ENCODE results near the gene TTC4. TPM values are rescaled to one million over a fixed set of nuclear protein-coding genes. Genes with fewer than 3 reads are reported as not detected.

TTC4 gene
- total RNA-seq, 4 donors from 2014 or later = 16.7 to 59.9 (median 18.2) TPM

GRCh38 chr1:54671985-54672608 lies 43.6 kb upstream of the TTC4 start:
- no peak for DNase-seq (ENCODE audit: low spot score in 2 of 2)
- Histone ChIP-seq H3K4me1 (no peaks in the 10 kb centered on the region), H3K4me3 (no peak overlapping the region), H3K9me3 (no peaks in the 10 kb centered on the region), H3K27me3 (no peaks in the 10 kb centered on the region), H3K36me3 (no peaks in the 10 kb centered on the region), H3K27ac (no peak overlapping the region)
- TF ChIP-seq CTCF (IDR thresholded peaks at IDR 0.05) (peak; percentile 55 to 63), EP300 (IDR thresholded peaks at IDR 0.05) (no peak), POLR2A (IDR thresholded peaks at IDR 0.05) (no peak), POLR2AphosphoS5 (IDR thresholded peaks at IDR 0.05) (no peak)
- 63% methylated on average over 6 of the region's 6 CpGs for WGBS

GRCh38 chr1:54678776-54679643 lies 36.7 kb upstream of the TTC4 start:
- H3K27me3 ChIP-seq = no peaks in the 10 kb centered on the region
- no peaks in the 10 kb centered on the region for H3K9me3 ChIP-seq
- no peak overlapping the region for H3K27ac ChIP-seq
- 80% methylated on average over 10 of the region's 17 CpGs for WGBS
- no peak overlapping the region for H3K4me3 ChIP-seq
- DNase-seq (ENCODE audit: low spot score in 2 of 2) = no peak
- no peaks in the 10 kb centered on the region for H3K4me1 ChIP-seq
- TF ChIP-seq CTCF (IDR thresholded peaks at IDR 0.05) (no peak), EP300 (IDR thresholded peaks at IDR 0.05) (no peak), POLR2AphosphoS5 (IDR thresholded peaks at IDR 0.05) (no peak), POLR2A (IDR thresholded peaks at IDR 0.05) (no peak)
- no peaks in the 10 kb centered on the region for H3K36me3 ChIP-seq

- Histone ChIP-seq H3K9me3 (no peaks in the 10 kb centered on the region), H3K27ac (no peak overlapping the region), H3K4me1 (no peaks in the 10 kb centered on the region), H3K36me3 (no peaks in the 10 kb centered on the region), H3K4me3 (no peak overlapping the region), H3K27me3 (no peaks in the 10 kb centered on the region)
- WGBS = 97% methylated on average over 5 of the region's 7 CpGs
- TF ChIP-seq CTCF (IDR thresholded peaks at IDR 0.05) = no peak
- no peak for TF ChIP-seq POLR2AphosphoS5 (IDR thresholded peaks at IDR 0.05)
- TF ChIP-seq POLR2A (IDR thresholded peaks at IDR 0.05) = no peak
- TF ChIP-seq EP300 (IDR thresholded peaks at IDR 0.05) = no peak
- DNase-seq (ENCODE audit: low spot score in 2 of 2) = no peak
Observed at GRCh38 chr1:54679706-54680105, 36.0 kb upstream of the TTC4 start.

- Histone ChIP-seq H3K9me3 (no peaks in the 10 kb centered on the region), H3K36me3 (no peaks in the 10 kb centered on the region), H3K4me3 (no peak overlapping the region), H3K4me1 (no peaks in the 10 kb centered on the region), H3K27ac (no peak overlapping the region), H3K27me3 (no peaks in the 10 kb centered on the region)
- whole genome bisulfite sequencing = 74% methylated on average over 7 of the region's 8 CpGs
- TF ChIP-seq POLR2AphosphoS5 (IDR thresholded peaks at IDR 0.05) (no peak), CTCF (IDR thresholded peaks at IDR 0.05) (no peak), POLR2A (IDR thresholded peaks at IDR 0.05) (no peak), EP300 (IDR thresholded peaks at IDR 0.05) (no peak)
- no peak for DNase-seq (ENCODE audit: low spot score in 2 of 2)
Observed at GRCh38 chr1:54680387-54680786, 35.3 kb upstream of the TTC4 start.

- Histone ChIP-seq H3K27me3 (no peaks in the 10 kb centered on the region), H3K9me3 (no peaks in the 10 kb centered on the region), H3K27ac (no peak overlapping the region), H3K36me3 (no peaks in the 10 kb centered on the region), H3K4me1 (no peaks in the 10 kb centered on the region), H3K4me3 (no peak overlapping the region)
- no peak for DNase-seq (ENCODE audit: low spot score in 2 of 2)
- no peak for TF ChIP-seq POLR2A (IDR thresholded peaks at IDR 0.05)
- no peak for TF ChIP-seq EP300 (IDR thresholded peaks at IDR 0.05)
- no peak for TF ChIP-seq POLR2AphosphoS5 (IDR thresholded peaks at IDR 0.05)
- TF ChIP-seq CTCF (IDR thresholded peaks at IDR 0.05) = no peak
Observed at GRCh38 chr1:54681358-54681757, 34.3 kb upstream of the TTC4 start.

Data from suprapubic skin (tissue), 4 donors.